Measurements from ENCODE around the gene PDE4B.

GRCh38 chr1:65964123-65964522 lies 171.4 kb downstream of the PDE4B start:
- TF ChIP-seq CTCF (IDR thresholded peaks at IDR 0.05) (no peak), POLR2A (IDR thresholded peaks at IDR 0.05) (no peak)

Data from sigmoid colon (tissue), 3 donors.